A673 (cell line): ENCODE measurements around the gene SAMSN1. TPM values are rescaled to one million over a fixed set of nuclear protein-coding genes. Genes with fewer than 3 reads are reported as not detected.

Experiments used
- BruUV-seq: library from RNA; stranded (reverse); fragments of 400-500 nt; replicated peaks from 2 replicates; lab custom pipeline; 2021; lab: Mats Ljungman, UMichigan
- CTCF ChIA-PET: fragments of 300-600 bp; sonication (Branson Sonifier 250); formaldehyde crosslinking; loops from one replicate; lab custom pipeline; 2022; ENCODE audit warnings: antibody characterized with exemption; lab: Charles Lee
- POLR2A ChIA-PET: fragments of 300-600 bp; sonication (Branson Sonifier 250); formaldehyde crosslinking; loops from one replicate; lab custom pipeline; 2022; ENCODE audit warnings: antibody characterized with exemption; ENCODE audit not compliant: low non-redundant PET; lab: Charles Lee
- DNase-seq: peaks from one replicate; pipeline ENCODE4 v3.0.0-alpha.2; 2015; ENCODE audit warnings: low spot score
- H3K27ac ChIP-seq: fragments of 200-600 bp; sonication (generic); 2 replicates; pipeline ENCODE4 v1.5.1; 2016; ENCODE audit warnings: mixed run types, low read depth, mild to moderate bottlenecking, mixed read lengths, antibody characterized with exemption, low read length; ENCODE audit not compliant: poor library complexity, severe bottlenecking
- H3K27me3 ChIP-seq: fragments of 200-600 bp; sonication (generic); replicated peaks from 2 replicates; pipeline ENCODE4 v1.6.1; 2017; ENCODE audit warnings: mixed run types, low read depth, mild to moderate bottlenecking, mixed read lengths, antibody characterized with exemption, low read length; ENCODE audit not compliant: insufficient read depth, poor library complexity
- H3K36me3 ChIP-seq: fragments of 200-600 bp; sonication (generic); 2 replicates; pipeline ENCODE4 v1.6.1; 2016; ENCODE audit warnings: mixed run types, mild to moderate bottlenecking, mixed read lengths, antibody characterized with exemption, low read length; ENCODE audit not compliant: insufficient read depth, poor library complexity, severe bottlenecking
- H3K4me1 ChIP-seq: fragments of 200-600 bp; sonication (generic); 2 replicates; pipeline ENCODE4 v1.6.1; 2017; ENCODE audit warnings: mixed run types, mild to moderate bottlenecking, mixed read lengths, antibody characterized with exemption, low read length; ENCODE audit not compliant: insufficient read depth, poor library complexity, severe bottlenecking
- H3K4me3 ChIP-seq: fragments of 200-600 bp; sonication (generic); 2 replicates; pipeline ENCODE4 v1.5.1; 2016; ENCODE audit warnings: low read depth, mixed run types, mild to moderate bottlenecking, mixed read lengths, low read length; ENCODE audit not compliant: poor library complexity, severe bottlenecking
- H3K9me3 ChIP-seq: fragments of 200-600 bp; sonication (generic); 2 replicates; pipeline ENCODE4 v1.6.1; 2016; ENCODE audit warnings: mixed run types, low read depth, mild to moderate bottlenecking, mixed read lengths, antibody characterized with exemption, low read length; ENCODE audit not compliant: poor library complexity, severe bottlenecking
- CTCF ChIP-seq: fragments of 300-800, 200-600 bp; sonication (generic); conservative IDR thresholded peaks from 2 replicates; pipeline ENCODE4 v1.5.1; 2017; ENCODE audit warnings: low read depth, mild to moderate bottlenecking, antibody characterized with exemption, low read length, moderate library complexity, mixed read lengths
- EZH2 ChIP-seq: fragments of 200-600 bp; sonication (generic); IDR thresholded peaks from 2 replicates; pipeline ENCODE4 v1.6.1; 2017; ENCODE audit warnings: borderline replicate concordance, low read depth, mild to moderate bottlenecking, mixed read lengths, antibody characterized with exemption, low read length; ENCODE audit not compliant: poor library complexity, severe bottlenecking
- intact Hi-C: fragments of 100-400 bp; cut with micrococcal nuclease; formaldehyde crosslinking; loops from one replicate; pipeline ENCODE4 v1.10.0; 2022; ENCODE audit not compliant: unreplicated experiment
- total RNA-seq: library from RNA; stranded (reverse); gene quantifications from 2 replicates; pipeline ENCODE4 v1.2.3, GENCODE V29; 2021

The SAMSN1 gene
- total RNA-seq, 1 experiment from 2014 or later = not detected

- ChIA-PET CTCF (no interaction called here), POLR2A (no interaction called here)
- H3K36me3 ChIP-seq = no peaks in the 10 kb centered on the region
- no TSS peak for BruUV-seq
- no peaks in the 10 kb centered on the region for H3K4me1 ChIP-seq
- H3K27ac ChIP-seq = no peak overlapping the region
- no peak overlapping the region for H3K4me3 ChIP-seq
- DNase-seq = no peak
- H3K27me3 ChIP-seq = no peaks in the 10 kb centered on the region
- TF ChIP-seq CTCF (no peak), EZH2 (no peak)
- intact Hi-C loops = no loop called here
- H3K9me3 ChIP-seq = no peaks in the 10 kb centered on the region
These were observed 10.4 kb downstream of the SAMSN1 start for GRCh38 chr21:14535702-14536101.

- Histone ChIP-seq H3K27me3 (no peaks in the 10 kb centered on the region), H3K36me3 (no peaks in the 10 kb centered on the region), H3K27ac (no peak overlapping the region), H3K4me1 (no peaks in the 10 kb centered on the region), H3K4me3 (no peak overlapping the region), H3K9me3 (no peaks in the 10 kb centered on the region)
- intact Hi-C loops = no loop called here
- TF ChIP-seq EZH2 = no peak
- no peak for TF ChIP-seq CTCF
- DNase-seq = peak; percentile 7
- ChIA-PET POLR2A (no interaction called here), CTCF (no interaction called here)
- BruUV-seq = no TSS peak
These were observed 12.4 kb downstream of the SAMSN1 start for GRCh38 chr21:14533499-14534428.

- Histone ChIP-seq H3K27ac (no peak overlapping the region), H3K4me3 (no peak overlapping the region), H3K9me3 (no peaks in the 10 kb centered on the region), H3K36me3 (no peaks in the 10 kb centered on the region), H3K27me3 (no peaks in the 10 kb centered on the region), H3K4me1 (no peaks in the 10 kb centered on the region)
- intact Hi-C loops = no loop called here
- no peak for DNase-seq
- TF ChIP-seq CTCF (no peak), EZH2 (no peak)
- ChIA-PET CTCF (no interaction called here), POLR2A (interaction anchor here (0.6 kb wide), 1 partner anchor 137 kb away, joined by 3 read pairs; no protein-coding TSS in a partner anchor)
- no TSS peak for BruUV-seq
These were observed 14.3 kb downstream of the SAMSN1 start for GRCh38 chr21:14531757-14532316.
